SK-N-SH (cell line): ENCODE results near the gene FIGN.

ENCODE experiments used
- CHD2 ChIP-seq: fragments of 150-350 bp; IDR thresholded peaks from 2 replicates; pipeline ENCODE4 v1.6.1; 2018; ENCODE audit warnings: low read length; ENCODE audit not compliant: partially characterized antibody
- EZH2phosphoT487 ChIP-seq: fragments of 200-600 bp; sonication (generic); IDR thresholded peaks from 2 replicates; pipeline ENCODE4 v1.6.1; 2017; ENCODE audit warnings: low read depth, mixed run types, mild to moderate bottlenecking, antibody characterized with exemption, moderate library complexity, borderline replicate concordance
- POLR2AphosphoS5 ChIP-seq: IDR thresholded peaks from 2 replicates; pipeline ENCODE4 v1.6.1; 2012; ENCODE audit warnings: low read depth, low read length
- RFX5 ChIP-seq: IDR thresholded peaks from 2 replicates; pipeline ENCODE4 v1.6.1; 2012; ENCODE audit warnings: mild to moderate bottlenecking, improper control_type of control experiment, low read length
- TF ChIP-seq, protein P1 (sequence below): fragments of 150-350 bp; IDR thresholded peaks from 2 replicates; pipeline ENCODE4 v1.6.1; 2017; ENCODE audit warnings: antibody characterized with exemption, low read length, low read depth, borderline replicate concordance
- TF ChIP-seq, protein P2 (sequence below): fragments of 200-600 bp; sonication (generic); IDR thresholded peaks from 2 replicates; pipeline ENCODE4 v1.6.1; 2017; ENCODE audit warnings: antibody characterized with exemption, mild to moderate bottlenecking, moderate library complexity

DNA sequence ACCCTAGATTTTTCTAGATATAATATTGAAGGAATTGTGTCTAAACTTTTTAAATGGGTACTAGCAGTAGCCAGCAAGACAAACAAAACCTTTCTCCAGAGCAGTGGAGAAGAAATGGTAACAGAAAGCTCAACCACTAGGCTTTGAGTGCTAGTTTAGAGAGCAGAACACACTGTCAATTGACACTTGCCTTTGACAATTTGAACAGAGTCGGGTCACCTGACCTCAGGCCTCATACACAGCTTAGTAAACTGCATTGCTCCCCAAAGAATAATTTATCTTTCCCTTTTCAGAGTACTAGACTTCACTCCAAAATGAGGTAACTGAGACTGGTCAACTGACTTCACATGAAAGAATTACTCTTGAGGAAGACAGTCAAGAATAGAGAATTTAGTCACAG lies 48.6 kb downstream of the FIGN start:
- no peak for TF ChIP-seq POLR2AphosphoS5
- no peak for TF ChIP-seq CHD2
- TF ChIP-seq EZH2phosphoT487, result no peak
- TF ChIP-seq, protein P1, sequence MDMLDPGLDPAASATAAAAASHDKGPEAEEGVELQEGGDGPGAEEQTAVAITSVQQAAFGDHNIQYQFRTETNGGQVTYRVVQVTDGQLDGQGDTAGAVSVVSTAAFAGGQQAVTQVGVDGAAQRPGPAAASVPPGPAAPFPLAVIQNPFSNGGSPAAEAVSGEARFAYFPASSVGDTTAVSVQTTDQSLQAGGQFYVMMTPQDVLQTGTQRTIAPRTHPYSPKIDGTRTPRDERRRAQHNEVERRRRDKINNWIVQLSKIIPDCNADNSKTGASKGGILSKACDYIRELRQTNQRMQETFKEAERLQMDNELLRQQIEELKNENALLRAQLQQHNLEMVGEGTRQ, result no peak
- no peak for TF ChIP-seq RFX5
- TF ChIP-seq, protein P2, sequence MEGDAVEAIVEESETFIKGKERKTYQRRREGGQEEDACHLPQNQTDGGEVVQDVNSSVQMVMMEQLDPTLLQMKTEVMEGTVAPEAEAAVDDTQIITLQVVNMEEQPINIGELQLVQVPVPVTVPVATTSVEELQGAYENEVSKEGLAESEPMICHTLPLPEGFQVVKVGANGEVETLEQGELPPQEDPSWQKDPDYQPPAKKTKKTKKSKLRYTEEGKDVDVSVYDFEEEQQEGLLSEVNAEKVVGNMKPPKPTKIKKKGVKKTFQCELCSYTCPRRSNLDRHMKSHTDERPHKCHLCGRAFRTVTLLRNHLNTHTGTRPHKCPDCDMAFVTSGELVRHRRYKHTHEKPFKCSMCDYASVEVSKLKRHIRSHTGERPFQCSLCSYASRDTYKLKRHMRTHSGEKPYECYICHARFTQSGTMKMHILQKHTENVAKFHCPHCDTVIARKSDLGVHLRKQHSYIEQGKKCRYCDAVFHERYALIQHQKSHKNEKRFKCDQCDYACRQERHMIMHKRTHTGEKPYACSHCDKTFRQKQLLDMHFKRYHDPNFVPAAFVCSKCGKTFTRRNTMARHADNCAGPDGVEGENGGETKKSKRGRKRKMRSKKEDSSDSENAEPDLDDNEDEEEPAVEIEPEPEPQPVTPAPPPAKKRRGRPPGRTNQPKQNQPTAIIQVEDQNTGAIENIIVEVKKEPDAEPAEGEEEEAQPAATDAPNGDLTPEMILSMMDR, result no peak
